Liver (tissue), 9 donors: ENCODE results near the gene PEX16. TPM values are rescaled to one million over a fixed set of nuclear protein-coding genes. Genes with fewer than 3 reads are reported as not detected.

Experiments
- DNase-seq: peaks from one replicate; pipeline ENCODE4 v3.0.0-alpha.2; 2017; ENCODE audit warnings: low spot score
- H3K27ac ChIP-seq, 2 donors: one replicate each; pipeline ENCODE4 v1.7.0; 2013; ENCODE audit warnings: inconsistent platforms in 2 of 2, low read length in 2 of 2, control low read depth in 1 of 2, low read depth in 1 of 2, mild to moderate bottlenecking in 1 of 2
- H3K27me3 ChIP-seq, 4 donors: one replicate each; pipeline versions ENCODE4 v1.6.1 to v1.7.0; 2013; ENCODE audit warnings: low read length in 3 of 4, inconsistent platforms in 1 of 4, mild to moderate bottlenecking in 1 of 4, moderate library complexity in 1 of 4; ENCODE audit not compliant: control insufficient read depth in 4 of 4, insufficient read depth in 4 of 4
- H3K36me3 ChIP-seq, 4 donors: one replicate each; pipeline versions ENCODE4 v1.6.1 to v1.7.0; 2013; ENCODE audit warnings: low read length in 3 of 4, mild to moderate bottlenecking in 3 of 4, low read depth in 1 of 4, moderate library complexity in 1 of 4; ENCODE audit not compliant: control insufficient read depth in 4 of 4, insufficient read depth in 3 of 4
- H3K4me1 ChIP-seq, 4 donors: one replicate each; pipeline versions ENCODE4 v1.6.1 to v1.7.0; 2013; ENCODE audit warnings: low read length in 3 of 4, mild to moderate bottlenecking in 3 of 4, moderate library complexity in 1 of 4; ENCODE audit not compliant: control insufficient read depth in 4 of 4, insufficient read depth in 4 of 4
- H3K4me3 ChIP-seq, 3 donors: one replicate each; pipeline versions ENCODE4 v1.6.1 to v1.7.0; 2013; ENCODE audit warnings: low read length in 3 of 3, control low read depth in 1 of 3, low read depth in 1 of 3, mild to moderate bottlenecking in 1 of 3
- H3K9ac ChIP-seq, 2 donors: one replicate each; pipeline ENCODE4 v1.7.0; 2013; ENCODE audit warnings: low read length in 2 of 2, mild to moderate bottlenecking in 2 of 2, moderate library complexity in 2 of 2, control low read depth in 1 of 2, low read depth in 1 of 2
- H3K9me3 ChIP-seq, 4 donors: one replicate each; pipeline versions ENCODE4 v1.6.1 to v1.7.0; 2013; ENCODE audit warnings: low read length in 3 of 4; ENCODE audit not compliant: control insufficient read depth in 4 of 4
- EGR1 ChIP-seq, 2 donors: IDR thresholded peaks; 2 replicates each; pipeline ENCODE4 v1.6.1; 2016 to 2018; ENCODE audit warnings: antibody characterized with exemption in 2 of 2, low read depth in 2 of 2
- FOXA1 ChIP-seq: IDR thresholded peaks from 2 replicates; pipeline ENCODE4 v1.6.1; 2016; ENCODE audit warnings: antibody characterized with exemption
- FOXA2 ChIP-seq: IDR thresholded peaks from 2 replicates; pipeline ENCODE4 v1.6.1; 2016; ENCODE audit warnings: antibody characterized with exemption
- GABPA ChIP-seq, 2 donors: IDR thresholded peaks in 1 of 2; conservative IDR thresholded peaks in 1 of 2; 2 replicates each; pipeline ENCODE4 v1.6.1; 2016; ENCODE audit warnings: antibody characterized with exemption in 2 of 2, mild to moderate bottlenecking in 1 of 2, moderate library complexity in 1 of 2
- HNF4A ChIP-seq, 2 donors: conservative IDR thresholded peaks; 2 replicates each; pipeline ENCODE4 v1.6.1; 2016; ENCODE audit warnings: antibody characterized with exemption in 2 of 2, mild to moderate bottlenecking in 2 of 2
- HNF4G ChIP-seq: IDR thresholded peaks from 2 replicates; pipeline ENCODE4 v1.6.1; 2016; ENCODE audit warnings: antibody characterized with exemption
- JUND ChIP-seq, 2 donors: IDR thresholded peaks; 2 replicates each; pipeline ENCODE4 v1.6.1; 2016; ENCODE audit warnings: antibody characterized with exemption in 2 of 2
- NR2F2 ChIP-seq: IDR thresholded peaks from 2 replicates; pipeline ENCODE4 v1.6.1; 2016; ENCODE audit warnings: antibody characterized with exemption
- RAD21 ChIP-seq, 2 donors: IDR thresholded peaks; 2 replicates each; pipeline ENCODE4 v1.6.1; 2016; ENCODE audit warnings: antibody characterized with exemption in 2 of 2, mild to moderate bottlenecking in 2 of 2
- RXRA ChIP-seq, 2 donors: IDR thresholded peaks; 2 replicates each; pipeline ENCODE4 v1.6.1; 2017 to 2018; ENCODE audit warnings: antibody characterized with exemption in 2 of 2, mild to moderate bottlenecking in 1 of 2
- SP1 ChIP-seq: IDR thresholded peaks from 2 replicates; pipeline ENCODE4 v1.6.1; 2018; ENCODE audit warnings: antibody characterized with exemption, mild to moderate bottlenecking
- TAF1 ChIP-seq: conservative IDR thresholded peaks from 2 replicates; pipeline ENCODE4 v1.6.1; 2016; ENCODE audit warnings: antibody characterized with exemption, mild to moderate bottlenecking
- YY1 ChIP-seq: IDR thresholded peaks from 2 replicates; pipeline ENCODE4 v1.6.1; 2016; ENCODE audit warnings: antibody characterized with exemption, mild to moderate bottlenecking
- WGBS: extraction: QIAGEN DNeasy Blood & Tissue Kit; methylation state at CpG from one replicate; pipeline ENCODE4 v1.1.7; 2013; 5-methylcytosine and 5-hydroxymethylcytosine counted together
- polyA plus RNA-seq, 2 donors: library from polyadenylated mRNA; stranded (reverse) in 1 of 2; unstranded in 1 of 2; fragments of 200-250 nt in 1 of 2; fragments of >200 nt in 1 of 2; fragmentation: Nextera tagmentation in 1 of 2; extraction: Ambion mirVana in 1 of 2; gene quantifications; one replicate each; pipeline versions ENCODE4 v1.2.1 to v1.2.3, GENCODE V29; 2013 to 2015
- total RNA-seq, 2 donors: library from RNA; depleted of rRNA; stranded (reverse); fragments of >200 nt; gene quantifications; one replicate each; pipeline ENCODE4 v1.2.3, GENCODE V29; 2014
- TF ChIP-seq, protein P1 (sequence below): IDR thresholded peaks from 2 replicates; pipeline ENCODE4 v1.6.1; 2016; ENCODE audit warnings: antibody characterized with exemption, mild to moderate bottlenecking
- TF ChIP-seq, protein P2 (sequence below): IDR thresholded peaks from 2 replicates; pipeline ENCODE4 v1.6.1; 2016; ENCODE audit warnings: antibody characterized with exemption
- TF ChIP-seq, protein P3 (sequence below): IDR thresholded peaks from 2 replicates; pipeline ENCODE4 v1.6.1; 2016; ENCODE audit warnings: antibody characterized with exemption
- TF ChIP-seq, protein P4 (sequence below): fragments of 150-350 bp; IDR thresholded peaks from 2 replicates; pipeline ENCODE4 v1.5.1; 2017; ENCODE audit warnings: improper control_type of control experiment, low read depth, low read length; ENCODE audit not compliant: missing input control
- TF ChIP-seq, protein P5 (sequence below): IDR thresholded peaks from 2 replicates; pipeline ENCODE4 v1.6.1; 2016; ENCODE audit warnings: antibody characterized with exemption
- donor health status: healthy.
- donor health status: healthy.
- donor health status: healthy.
- donor health status: healthy.
- donor health status: healthy.

PEX16 gene
- total and polyA plus RNA-seq, 4 donors, result 18.8 to 41.2 (median 29.8) TPM

DNA sequence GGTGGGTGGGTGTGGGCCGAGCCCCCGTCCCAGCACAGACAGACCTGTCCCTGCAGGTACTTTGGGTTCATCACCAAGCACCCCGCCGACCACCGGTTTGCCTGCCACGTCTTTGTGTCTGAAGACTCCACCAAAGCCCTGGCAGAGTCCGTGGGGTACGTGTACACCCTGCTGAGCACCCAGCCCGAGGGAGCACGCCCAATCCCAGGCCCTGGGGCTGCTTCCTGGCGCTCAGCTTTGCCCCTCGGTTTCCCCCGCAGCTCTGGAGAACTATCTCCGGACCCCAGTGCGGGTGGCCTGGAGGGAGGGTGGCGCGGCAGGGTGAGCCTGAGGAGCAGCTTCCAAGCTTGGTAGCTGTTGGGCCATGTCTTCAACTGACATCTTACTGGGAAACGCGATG is 12.6 kb downstream of the PEX16 start:
- Histone ChIP-seq H3K36me3 (peaks cover under 1 to 8% (median 5%) of the 10 kb centered on the region in 4 donors), H3K27ac (no peak overlapping the region), H3K9ac (no peak overlapping the region), H3K9me3 (no peaks in the 10 kb centered on the region), H3K27me3 (no peaks in the 10 kb centered on the region), H3K4me1 (peaks cover 2 to 8% (median 7%) of the 10 kb centered on the region in 4 donors), H3K4me3 (no peak overlapping the region)
- 96% methylated on average over 19 of the region's 19 CpGs for WGBS
- TF ChIP-seq HNF4A (conservative IDR thresholded peaks at IDR 0.05) (no peak), GABPA (IDR thresholded peaks at IDR 0.05 in 1 of 2, conservative IDR thresholded peaks at IDR 0.05 in 1 of 2) (no peak), FOXA1 (no peak), TAF1 (no peak), SP1 (no peak), RXRA (IDR thresholded peaks at IDR 0.05) (no peak), JUND (IDR thresholded peaks at IDR 0.05) (no peak), RAD21 (IDR thresholded peaks at IDR 0.05) (no peak), FOXA2 (no peak), NR2F2 (no peak), EGR1 (IDR thresholded peaks at IDR 0.05; ENCODE audit: low read depth in 2 of 2) (no peak), YY1 (no peak), HNF4G (no peak)
- TF ChIP-seq, protein P1, sequence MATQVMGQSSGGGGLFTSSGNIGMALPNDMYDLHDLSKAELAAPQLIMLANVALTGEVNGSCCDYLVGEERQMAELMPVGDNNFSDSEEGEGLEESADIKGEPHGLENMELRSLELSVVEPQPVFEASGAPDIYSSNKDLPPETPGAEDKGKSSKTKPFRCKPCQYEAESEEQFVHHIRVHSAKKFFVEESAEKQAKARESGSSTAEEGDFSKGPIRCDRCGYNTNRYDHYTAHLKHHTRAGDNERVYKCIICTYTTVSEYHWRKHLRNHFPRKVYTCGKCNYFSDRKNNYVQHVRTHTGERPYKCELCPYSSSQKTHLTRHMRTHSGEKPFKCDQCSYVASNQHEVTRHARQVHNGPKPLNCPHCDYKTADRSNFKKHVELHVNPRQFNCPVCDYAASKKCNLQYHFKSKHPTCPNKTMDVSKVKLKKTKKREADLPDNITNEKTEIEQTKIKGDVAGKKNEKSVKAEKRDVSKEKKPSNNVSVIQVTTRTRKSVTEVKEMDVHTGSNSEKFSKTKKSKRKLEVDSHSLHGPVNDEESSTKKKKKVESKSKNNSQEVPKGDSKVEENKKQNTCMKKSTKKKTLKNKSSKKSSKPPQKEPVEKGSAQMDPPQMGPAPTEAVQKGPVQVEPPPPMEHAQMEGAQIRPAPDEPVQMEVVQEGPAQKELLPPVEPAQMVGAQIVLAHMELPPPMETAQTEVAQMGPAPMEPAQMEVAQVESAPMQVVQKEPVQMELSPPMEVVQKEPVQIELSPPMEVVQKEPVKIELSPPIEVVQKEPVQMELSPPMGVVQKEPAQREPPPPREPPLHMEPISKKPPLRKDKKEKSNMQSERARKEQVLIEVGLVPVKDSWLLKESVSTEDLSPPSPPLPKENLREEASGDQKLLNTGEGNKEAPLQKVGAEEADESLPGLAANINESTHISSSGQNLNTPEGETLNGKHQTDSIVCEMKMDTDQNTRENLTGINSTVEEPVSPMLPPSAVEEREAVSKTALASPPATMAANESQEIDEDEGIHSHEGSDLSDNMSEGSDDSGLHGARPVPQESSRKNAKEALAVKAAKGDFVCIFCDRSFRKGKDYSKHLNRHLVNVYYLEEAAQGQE, result no peak
- TF ChIP-seq, protein P2, sequence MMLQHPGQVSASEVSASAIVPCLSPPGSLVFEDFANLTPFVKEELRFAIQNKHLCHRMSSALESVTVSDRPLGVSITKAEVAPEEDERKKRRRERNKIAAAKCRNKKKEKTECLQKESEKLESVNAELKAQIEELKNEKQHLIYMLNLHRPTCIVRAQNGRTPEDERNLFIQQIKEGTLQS, result no peak
- TF ChIP-seq, protein P3, sequence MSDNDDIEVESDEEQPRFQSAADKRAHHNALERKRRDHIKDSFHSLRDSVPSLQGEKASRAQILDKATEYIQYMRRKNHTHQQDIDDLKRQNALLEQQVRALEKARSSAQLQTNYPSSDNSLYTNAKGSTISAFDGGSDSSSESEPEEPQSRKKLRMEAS, result no peak
- TF ChIP-seq, protein P4, sequence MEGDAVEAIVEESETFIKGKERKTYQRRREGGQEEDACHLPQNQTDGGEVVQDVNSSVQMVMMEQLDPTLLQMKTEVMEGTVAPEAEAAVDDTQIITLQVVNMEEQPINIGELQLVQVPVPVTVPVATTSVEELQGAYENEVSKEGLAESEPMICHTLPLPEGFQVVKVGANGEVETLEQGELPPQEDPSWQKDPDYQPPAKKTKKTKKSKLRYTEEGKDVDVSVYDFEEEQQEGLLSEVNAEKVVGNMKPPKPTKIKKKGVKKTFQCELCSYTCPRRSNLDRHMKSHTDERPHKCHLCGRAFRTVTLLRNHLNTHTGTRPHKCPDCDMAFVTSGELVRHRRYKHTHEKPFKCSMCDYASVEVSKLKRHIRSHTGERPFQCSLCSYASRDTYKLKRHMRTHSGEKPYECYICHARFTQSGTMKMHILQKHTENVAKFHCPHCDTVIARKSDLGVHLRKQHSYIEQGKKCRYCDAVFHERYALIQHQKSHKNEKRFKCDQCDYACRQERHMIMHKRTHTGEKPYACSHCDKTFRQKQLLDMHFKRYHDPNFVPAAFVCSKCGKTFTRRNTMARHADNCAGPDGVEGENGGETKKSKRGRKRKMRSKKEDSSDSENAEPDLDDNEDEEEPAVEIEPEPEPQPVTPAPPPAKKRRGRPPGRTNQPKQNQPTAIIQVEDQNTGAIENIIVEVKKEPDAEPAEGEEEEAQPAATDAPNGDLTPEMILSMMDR, result no peak
- TF ChIP-seq, protein P5, sequence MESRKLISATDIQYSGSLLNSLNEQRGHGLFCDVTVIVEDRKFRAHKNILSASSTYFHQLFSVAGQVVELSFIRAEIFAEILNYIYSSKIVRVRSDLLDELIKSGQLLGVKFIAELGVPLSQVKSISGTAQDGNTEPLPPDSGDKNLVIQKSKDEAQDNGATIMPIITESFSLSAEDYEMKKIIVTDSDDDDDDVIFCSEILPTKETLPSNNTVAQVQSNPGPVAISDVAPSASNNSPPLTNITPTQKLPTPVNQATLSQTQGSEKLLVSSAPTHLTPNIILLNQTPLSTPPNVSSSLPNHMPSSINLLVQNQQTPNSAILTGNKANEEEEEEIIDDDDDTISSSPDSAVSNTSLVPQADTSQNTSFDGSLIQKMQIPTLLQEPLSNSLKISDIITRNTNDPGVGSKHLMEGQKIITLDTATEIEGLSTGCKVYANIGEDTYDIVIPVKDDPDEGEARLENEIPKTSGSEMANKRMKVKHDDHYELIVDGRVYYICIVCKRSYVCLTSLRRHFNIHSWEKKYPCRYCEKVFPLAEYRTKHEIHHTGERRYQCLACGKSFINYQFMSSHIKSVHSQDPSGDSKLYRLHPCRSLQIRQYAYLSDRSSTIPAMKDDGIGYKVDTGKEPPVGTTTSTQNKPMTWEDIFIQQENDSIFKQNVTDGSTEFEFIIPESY, result no peak
- no peak for DNase-seq
